Activated naive CD8-positive, alpha-beta T cell treated with anti-CD3 and anti-CD28 coated beads, Interleukin-2, amount 50 U/mL, for 16 hours (primary cell): ENCODE data around the gene ALDH16A1.
A peak's percentile ranks its signal among the peaks of the same experiment; 100 is the strongest.
"Not testable (repeated sequence)": the region's sequence is repeated elsewhere in the genome, so short reads cannot be mapped to it uniquely, and the experiment has no call there.

Experiments
- DNase-seq: peaks from one replicate; pipeline ENCODE4 v3.0.0-alpha.2; 2020; ENCODE audit warnings: low read depth, low spot score

ALDH16A1 gene

GRCh38 chr19:49463960-49464740 lies 11.1 kb downstream of the ALDH16A1 start:
- DNase-seq, result no peak

DNA sequence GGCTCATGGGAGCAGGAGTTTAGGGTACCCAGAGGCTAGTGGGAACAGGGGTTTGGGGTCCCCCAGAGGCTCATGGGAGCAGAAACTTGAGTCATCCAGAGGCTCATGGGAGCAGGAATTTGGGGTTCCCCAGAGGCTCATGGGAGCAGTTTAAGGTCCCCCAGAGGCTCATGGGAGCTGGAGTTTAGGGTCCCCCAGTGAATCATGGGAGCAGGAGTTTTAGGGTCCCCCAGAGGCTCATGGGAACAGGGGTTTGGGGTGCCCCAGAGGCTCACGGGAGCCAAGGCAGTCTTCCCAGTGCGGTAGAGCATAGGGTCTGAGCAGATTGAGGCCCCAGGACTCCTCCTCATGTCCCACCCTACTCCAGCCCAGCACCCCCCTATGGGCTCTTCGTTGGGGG lies 12.3 kb downstream of the ALDH16A1 start:
- DNase-seq, result no peak

DNA sequence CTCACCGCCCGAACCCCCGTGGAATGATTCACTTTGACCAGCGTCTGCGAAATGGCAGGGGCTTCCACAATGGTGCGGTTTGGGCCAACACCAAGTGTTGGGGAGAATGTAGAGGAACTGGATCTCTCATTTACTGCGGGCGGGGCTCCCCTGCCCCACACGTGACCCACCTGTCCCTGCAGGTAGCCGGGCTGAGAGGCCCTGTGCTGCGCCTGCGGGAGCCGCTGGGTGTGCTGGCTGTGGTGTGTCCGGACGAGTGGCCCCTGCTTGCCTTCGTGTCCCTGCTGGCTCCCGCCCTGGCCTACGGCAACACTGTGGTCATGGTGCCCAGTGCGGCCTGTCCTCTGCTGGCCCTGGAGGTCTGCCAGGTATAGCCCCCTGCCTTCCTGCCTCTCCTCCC lies 15.2 kb downstream of the ALDH16A1 start:
- no peak for DNase-seq

DNA sequence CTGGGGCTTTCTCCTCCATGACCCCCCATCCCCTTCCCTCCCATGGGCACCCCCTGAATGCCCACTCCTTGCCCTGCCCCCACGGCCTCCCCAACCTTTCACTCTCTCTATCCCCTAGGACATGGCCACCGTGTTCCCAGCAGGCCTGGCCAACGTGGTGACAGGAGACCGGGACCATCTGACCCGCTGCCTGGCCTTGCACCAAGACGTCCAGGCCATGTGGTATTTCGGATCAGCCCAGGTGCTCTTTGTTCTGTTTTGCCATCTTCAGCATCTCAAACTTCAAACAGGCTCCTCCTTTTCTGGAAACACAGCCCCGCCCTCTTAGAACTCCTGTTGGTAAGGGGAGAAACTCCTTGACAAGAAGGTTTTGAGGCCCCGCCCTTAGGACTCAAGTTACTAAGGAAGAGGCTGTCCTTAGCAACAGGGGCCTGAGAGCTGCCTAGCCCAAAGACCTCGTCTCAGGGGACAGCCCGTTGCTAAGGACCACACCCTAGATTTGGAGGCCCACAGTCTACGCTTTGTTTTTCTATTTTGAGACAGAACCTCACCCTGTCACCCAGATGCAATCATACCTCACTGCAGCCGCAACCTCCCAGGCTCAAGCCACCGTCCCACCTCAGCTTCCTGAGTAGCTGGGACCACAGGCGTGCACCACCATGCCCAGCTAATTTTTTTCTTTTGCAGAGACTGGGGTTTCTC lies 15.9 kb downstream of the ALDH16A1 start:
- DNase-seq, result no peak

GRCh38 chr19:49469828-49470614 lies 17.0 kb downstream of the ALDH16A1 start:
- no peak for DNase-seq

GRCh38 chr19:49470615-49470978 lies 17.6 kb downstream of the ALDH16A1 start:
- DNase-seq, result no peak

DNA sequence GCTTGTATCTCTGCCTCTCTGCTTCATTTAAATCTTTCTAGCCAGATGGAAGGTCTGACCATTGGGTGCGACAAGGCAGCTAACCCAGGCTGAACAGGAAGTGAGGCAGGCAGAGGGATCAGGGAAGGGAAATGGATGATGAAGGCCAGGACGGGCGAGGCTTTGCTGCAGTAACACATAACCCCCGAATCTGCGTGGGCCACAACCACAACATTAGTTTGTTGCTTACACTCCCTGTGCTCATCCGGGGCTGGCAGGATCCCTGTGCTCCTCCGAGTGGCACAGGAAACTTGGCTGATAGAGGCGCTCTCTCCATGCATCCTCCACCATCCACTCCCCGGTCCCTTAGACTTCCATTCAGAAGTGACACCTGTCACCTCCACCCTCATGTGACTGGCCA lies 19.9 kb downstream of the ALDH16A1 start:
- DNase-seq, result no peak

- DNase-seq, result not testable (repeated sequence)
Measured at GRCh38 chr19:49473501-49473867, 20.5 kb downstream of the ALDH16A1 start.

DNA sequence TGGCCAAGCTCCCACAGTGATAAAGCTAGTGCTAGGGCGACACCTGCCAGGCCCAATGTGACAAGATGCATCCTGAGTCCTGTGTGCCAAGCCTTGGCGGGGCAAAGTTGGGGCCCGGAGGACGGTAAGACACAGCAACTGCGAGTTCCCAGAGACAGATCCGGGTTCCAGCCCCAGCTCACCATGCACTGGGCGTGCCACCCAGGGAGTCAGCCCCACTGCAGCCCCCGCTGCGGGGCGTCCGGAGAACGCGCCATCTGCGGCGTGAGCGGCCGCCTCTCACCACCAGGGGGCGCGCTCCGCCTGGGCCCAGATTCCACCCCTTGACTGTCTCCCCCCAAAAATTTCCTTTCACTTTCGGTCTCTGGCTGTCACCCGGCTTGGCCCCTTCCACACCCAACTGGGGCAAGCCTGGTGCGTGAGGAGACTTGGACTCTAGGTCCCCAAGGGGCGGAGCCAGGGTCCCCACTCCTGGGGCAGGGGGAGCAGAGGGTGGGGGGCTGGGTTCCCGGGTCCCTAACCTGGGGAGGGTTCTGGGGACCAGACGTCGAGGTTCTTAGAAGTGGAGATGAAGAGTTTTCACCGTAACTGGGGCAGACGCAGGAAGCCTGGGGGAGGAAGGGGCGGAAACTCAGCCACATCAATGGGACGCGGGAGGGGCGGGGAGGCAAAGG lies 21.0 kb downstream of the ALDH16A1 start, which contains the start of gene FLT3LG:
Gene FLT3LG (plus strand): TSS at position 348 of the 674 bp plus-strand sequence. CDS start 425 bp downstream, outside the sequence.
- DNase-seq, result peak; percentile 87

DNA sequence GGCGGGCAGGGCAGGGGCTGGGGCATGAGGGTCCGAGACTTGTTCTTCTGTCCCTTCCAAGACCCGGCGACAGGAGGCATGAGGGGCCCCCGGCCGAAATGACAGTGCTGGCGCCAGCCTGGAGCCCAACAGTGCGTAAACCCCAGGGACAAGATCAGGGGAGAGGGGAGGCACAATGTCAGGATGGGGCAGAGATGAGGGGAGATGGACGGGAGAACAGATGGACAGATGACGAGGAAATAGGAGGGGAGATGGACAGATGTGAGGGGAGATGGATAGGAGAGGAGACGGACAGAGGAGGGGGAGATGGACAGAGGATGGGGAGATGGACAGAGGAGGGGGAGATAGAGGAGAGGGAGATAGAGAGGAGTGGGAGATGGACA lies 21.5 kb downstream of the ALDH16A1 start:
- DNase-seq, result no peak

GRCh38 chr19:49475191-49475917 lies 22.3 kb downstream of the ALDH16A1 start:
- DNase-seq, result no peak

DNA sequence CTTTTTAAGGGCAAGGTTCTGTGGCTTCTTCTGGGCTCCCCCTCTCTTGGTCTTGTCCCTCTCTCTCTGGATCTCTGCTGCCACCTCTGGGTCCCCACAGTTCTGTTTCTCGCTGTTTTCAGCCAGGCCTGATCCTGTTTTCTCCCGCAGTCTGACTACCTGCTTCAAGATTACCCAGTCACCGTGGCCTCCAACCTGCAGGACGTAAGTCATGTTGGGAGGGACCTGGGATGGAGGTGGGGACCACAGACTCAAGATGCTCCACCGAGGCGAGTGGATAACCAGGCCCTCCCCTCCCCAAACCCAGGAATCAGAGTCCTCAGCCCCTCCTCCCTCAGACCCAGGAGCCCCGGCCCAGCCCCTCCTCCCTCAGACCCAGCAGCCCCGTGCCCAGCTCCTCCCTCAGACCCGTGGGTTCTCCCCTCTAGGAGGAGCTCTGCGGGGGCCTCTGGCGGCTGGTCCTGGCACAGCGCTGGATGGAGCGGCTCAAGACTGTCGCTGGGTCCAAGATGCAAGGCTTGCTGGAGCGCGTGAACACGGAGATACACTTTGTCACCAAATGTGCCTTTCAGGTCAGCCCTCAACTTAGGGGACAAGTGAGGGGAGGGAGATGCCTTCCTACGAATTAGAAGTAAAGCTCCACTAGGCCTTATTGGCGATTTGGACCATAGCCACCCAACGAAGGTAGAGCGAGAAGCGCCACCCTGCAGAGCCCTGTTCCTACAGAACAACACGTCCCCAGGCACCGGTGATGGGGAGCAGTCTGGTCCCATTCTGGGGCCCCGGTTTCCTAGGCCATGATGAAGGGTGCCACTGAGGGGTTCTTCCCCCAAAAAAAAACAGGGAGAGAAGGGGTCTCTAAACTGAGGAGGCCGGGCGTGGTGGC lies 23.2 kb downstream of the ALDH16A1 start:
- DNase-seq, result peak; percentile 53

GRCh38 chr19:49479975-49480628 lies 27.1 kb downstream of the ALDH16A1 start:
- no peak for DNase-seq

GRCh38 chr19:49481020-49481683 lies 28.1 kb downstream of the ALDH16A1 start:
- no peak for DNase-seq

DNA sequence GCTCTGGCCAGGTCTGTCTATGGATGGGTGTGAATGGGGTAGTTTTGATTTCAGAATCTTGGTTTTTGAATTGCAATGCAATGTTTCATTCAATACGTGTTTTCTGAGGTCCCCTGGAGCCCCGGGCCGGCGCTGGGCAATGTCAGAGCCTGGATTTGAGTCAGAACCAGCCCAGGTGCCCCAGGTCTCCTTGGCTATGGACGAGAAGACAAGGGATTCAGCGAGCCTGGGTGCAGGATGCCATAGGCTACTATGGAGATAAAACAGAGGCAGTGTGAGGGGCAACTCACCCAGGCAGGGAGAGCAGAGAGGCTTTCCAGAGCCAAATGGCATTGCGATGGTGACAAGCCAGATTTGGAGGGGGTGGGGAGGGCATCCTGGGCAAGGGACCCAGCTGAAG lies 33.2 kb downstream of the ALDH16A1 start:
- no peak for DNase-seq

DNA sequence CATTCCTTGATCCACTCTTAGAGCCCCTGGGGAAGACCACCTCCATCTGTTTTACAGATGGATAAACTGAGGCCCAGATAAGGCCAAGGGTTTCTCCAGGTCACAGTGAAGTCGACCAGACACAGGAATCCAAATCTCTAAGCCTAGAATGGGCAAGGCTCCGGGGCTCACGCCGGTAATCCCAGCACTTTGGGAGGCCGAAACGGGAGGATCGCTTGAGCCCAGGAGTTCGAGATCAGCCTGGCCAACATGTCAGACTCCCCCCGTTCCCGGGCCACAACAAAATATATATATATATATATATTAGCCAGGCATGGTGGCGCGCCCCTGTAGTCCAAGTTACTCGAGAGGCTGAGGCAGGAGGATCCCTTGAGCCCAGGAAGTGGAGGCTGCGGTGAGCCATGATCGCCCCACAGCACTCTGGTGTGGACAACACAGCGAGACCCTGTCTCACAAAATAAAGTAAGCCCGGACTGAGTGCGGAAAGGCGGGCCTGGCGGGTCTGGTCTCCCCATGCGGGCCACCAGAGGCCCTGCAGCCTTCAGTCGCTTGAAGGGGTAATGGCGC lies 33.8 kb downstream of the ALDH16A1 start:
- no peak for DNase-seq

GRCh38 chr19:49487277-49488045 lies 34.4 kb downstream of the ALDH16A1 start, which contains the start of gene RPL13A:
Gene RPL13A (plus strand): TSS chr19:49487608. CDS start chr19:49487630, 22 bp downstream.
- DNase-seq, result peak; percentile 99
